Breast epithelium (tissue), 3 donors: ENCODE data around the gene AXIN2.

ENCODE experiments used
- CTCF ChIP-seq, 3 donors: fragments of 450-650 bp; IDR thresholded peaks; one replicate each; pipeline ENCODE4 v1.5.1; 2016 to 2017; ENCODE audit warnings: antibody characterized with exemption in 3 of 3, mild to moderate bottlenecking in 3 of 3, moderate library complexity in 3 of 3
- POLR2A ChIP-seq: fragments of 450-650 bp; IDR thresholded peaks from one replicate; pipeline ENCODE4 v1.6.1; 2016; ENCODE audit warnings: antibody characterized with exemption, mild to moderate bottlenecking, moderate library complexity
- POLR2AphosphoS5 ChIP-seq, 3 donors: sonication (generic); formaldehyde crosslinking; IDR thresholded peaks; one replicate each; pipeline ENCODE4 v1.6.1; 2017; ENCODE audit warnings: antibody characterized with exemption in 3 of 3

- TF ChIP-seq CTCF (IDR thresholded peaks at IDR 0.05) (no peak), POLR2AphosphoS5 (IDR thresholded peaks at IDR 0.05) (no peak), POLR2A (no peak)
Observed at GRCh38 chr17:65558683-65559460, 2.6 kb downstream of the AXIN2 start.
